Endothelial cell of umbilical vein (primary cell): ENCODE results near the gene FOCAD.

ENCODE experiments used
- EZH2 ChIP-seq: IDR thresholded peaks from 2 replicates; pipeline ENCODE4 v1.6.1; 2012; ENCODE audit warnings: borderline replicate concordance, low read depth, mild to moderate bottlenecking, moderate library complexity, low read length, inconsistent platforms; ENCODE audit not compliant: severe bottlenecking
- FOS ChIP-seq: IDR thresholded peaks from 2 replicates; pipeline ENCODE4 v1.6.1; 2011; ENCODE audit warnings: mild to moderate bottlenecking, low read length, moderate library complexity, borderline replicate concordance; ENCODE audit not compliant: insufficient read depth
- MYC ChIP-seq: IDR thresholded peaks from one replicate; pipeline ENCODE4 v1.6.1; 2011; ENCODE audit warnings: mild to moderate bottlenecking, low read depth, low read length
- POLR2A ChIP-seq: IDR thresholded peaks from 2 replicates; pipeline ENCODE4 v1.6.1; 2012; ENCODE audit warnings: low read depth, mild to moderate bottlenecking, control low read depth, low read length
- POLR2AphosphoS5 ChIP-seq: IDR thresholded peaks from 2 replicates; pipeline ENCODE4 v1.6.1; 2012; ENCODE audit warnings: low read depth, mild to moderate bottlenecking, control low read depth, low read length, moderate library complexity; ENCODE audit not compliant: insufficient read depth
- TF ChIP-seq, protein P1 (sequence below), 2 donors: IDR thresholded peaks; 1 replicate in 1 of 2; 2 replicates in 1 of 2; pipeline ENCODE4 v1.5.1; 2011; ENCODE audit warnings: low read length in 2 of 2, mild to moderate bottlenecking in 2 of 2, moderate library complexity in 2 of 2, control low read depth in 1 of 2, inconsistent platforms in 1 of 2, low read depth in 1 of 2; ENCODE audit not compliant: insufficient read depth in 1 of 2; ENCODE audit errors: extremely low read depth in 1 of 2
- TF ChIP-seq, protein P2 (sequence below): IDR thresholded peaks from 2 replicates; pipeline ENCODE4 v1.6.1; 2011; ENCODE audit not compliant: insufficient read depth, insufficient read length

DNA sequence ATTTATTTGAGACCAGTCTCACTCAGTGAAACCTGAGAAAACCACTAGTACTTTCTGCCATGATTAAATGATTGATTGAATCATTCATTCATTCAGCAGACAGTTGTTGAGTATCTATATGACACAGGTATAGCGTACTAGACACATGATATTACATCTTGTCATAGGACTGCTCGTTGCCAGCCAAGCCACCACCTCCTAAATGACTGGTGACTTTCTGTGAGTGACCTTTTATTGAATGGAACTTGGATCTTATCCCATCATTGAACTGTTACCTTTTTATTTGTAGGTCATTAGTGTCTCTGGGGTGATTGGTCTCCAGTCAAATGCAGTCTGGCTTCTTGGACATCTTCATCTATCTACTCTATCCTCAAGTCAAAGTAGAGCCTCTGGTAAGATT lies 266.6 kb downstream of the FOCAD start:
- TF ChIP-seq, protein P1, sequence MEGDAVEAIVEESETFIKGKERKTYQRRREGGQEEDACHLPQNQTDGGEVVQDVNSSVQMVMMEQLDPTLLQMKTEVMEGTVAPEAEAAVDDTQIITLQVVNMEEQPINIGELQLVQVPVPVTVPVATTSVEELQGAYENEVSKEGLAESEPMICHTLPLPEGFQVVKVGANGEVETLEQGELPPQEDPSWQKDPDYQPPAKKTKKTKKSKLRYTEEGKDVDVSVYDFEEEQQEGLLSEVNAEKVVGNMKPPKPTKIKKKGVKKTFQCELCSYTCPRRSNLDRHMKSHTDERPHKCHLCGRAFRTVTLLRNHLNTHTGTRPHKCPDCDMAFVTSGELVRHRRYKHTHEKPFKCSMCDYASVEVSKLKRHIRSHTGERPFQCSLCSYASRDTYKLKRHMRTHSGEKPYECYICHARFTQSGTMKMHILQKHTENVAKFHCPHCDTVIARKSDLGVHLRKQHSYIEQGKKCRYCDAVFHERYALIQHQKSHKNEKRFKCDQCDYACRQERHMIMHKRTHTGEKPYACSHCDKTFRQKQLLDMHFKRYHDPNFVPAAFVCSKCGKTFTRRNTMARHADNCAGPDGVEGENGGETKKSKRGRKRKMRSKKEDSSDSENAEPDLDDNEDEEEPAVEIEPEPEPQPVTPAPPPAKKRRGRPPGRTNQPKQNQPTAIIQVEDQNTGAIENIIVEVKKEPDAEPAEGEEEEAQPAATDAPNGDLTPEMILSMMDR (IDR thresholded peaks at IDR 0.05; ENCODE audit: extremely low read depth in 1 of 2, insufficient read depth in 1 of 2, low read depth in 1 of 2, low read length in 2 of 2), result no peak
- TF ChIP-seq, protein P2, sequence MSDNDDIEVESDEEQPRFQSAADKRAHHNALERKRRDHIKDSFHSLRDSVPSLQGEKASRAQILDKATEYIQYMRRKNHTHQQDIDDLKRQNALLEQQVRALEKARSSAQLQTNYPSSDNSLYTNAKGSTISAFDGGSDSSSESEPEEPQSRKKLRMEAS, result no peak
- no peak for TF ChIP-seq POLR2A
- TF ChIP-seq EZH2, result no peak
- TF ChIP-seq POLR2AphosphoS5, result no peak
- no peak for TF ChIP-seq MYC
- TF ChIP-seq FOS, result no peak
